ENCODE data around the gene KLHL21.

- TF ChIP-seq, protein P1, sequence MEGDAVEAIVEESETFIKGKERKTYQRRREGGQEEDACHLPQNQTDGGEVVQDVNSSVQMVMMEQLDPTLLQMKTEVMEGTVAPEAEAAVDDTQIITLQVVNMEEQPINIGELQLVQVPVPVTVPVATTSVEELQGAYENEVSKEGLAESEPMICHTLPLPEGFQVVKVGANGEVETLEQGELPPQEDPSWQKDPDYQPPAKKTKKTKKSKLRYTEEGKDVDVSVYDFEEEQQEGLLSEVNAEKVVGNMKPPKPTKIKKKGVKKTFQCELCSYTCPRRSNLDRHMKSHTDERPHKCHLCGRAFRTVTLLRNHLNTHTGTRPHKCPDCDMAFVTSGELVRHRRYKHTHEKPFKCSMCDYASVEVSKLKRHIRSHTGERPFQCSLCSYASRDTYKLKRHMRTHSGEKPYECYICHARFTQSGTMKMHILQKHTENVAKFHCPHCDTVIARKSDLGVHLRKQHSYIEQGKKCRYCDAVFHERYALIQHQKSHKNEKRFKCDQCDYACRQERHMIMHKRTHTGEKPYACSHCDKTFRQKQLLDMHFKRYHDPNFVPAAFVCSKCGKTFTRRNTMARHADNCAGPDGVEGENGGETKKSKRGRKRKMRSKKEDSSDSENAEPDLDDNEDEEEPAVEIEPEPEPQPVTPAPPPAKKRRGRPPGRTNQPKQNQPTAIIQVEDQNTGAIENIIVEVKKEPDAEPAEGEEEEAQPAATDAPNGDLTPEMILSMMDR (IDR thresholded peaks at IDR 0.05) = no peak
- TF ChIP-seq EZH2 (IDR thresholded peaks at IDR 0.05; ENCODE audit: borderline replicate concordance, insufficient read depth, low read depth, low read length, poor library complexity, severe bottlenecking) = no peak
Measured at GRCh38 chr1:6591644-6592043, 11.0 kb downstream of the KLHL21 start.

All from B cell (primary cell).